Middle frontal gyrus (tissue), 1 donor: ENCODE data around the gene MMP28.
"Not testable (repeated sequence)": the region's sequence is repeated elsewhere in the genome, so short reads cannot be mapped to it uniquely, and the experiment has no call there.

Experiments used
- DNase-seq: peaks from one replicate; pipeline ENCODE4 v3.0.0-alpha.2; 2015; ENCODE audit warnings: low spot score; ENCODE audit errors: extremely low spot score

The MMP28 gene

DNA sequence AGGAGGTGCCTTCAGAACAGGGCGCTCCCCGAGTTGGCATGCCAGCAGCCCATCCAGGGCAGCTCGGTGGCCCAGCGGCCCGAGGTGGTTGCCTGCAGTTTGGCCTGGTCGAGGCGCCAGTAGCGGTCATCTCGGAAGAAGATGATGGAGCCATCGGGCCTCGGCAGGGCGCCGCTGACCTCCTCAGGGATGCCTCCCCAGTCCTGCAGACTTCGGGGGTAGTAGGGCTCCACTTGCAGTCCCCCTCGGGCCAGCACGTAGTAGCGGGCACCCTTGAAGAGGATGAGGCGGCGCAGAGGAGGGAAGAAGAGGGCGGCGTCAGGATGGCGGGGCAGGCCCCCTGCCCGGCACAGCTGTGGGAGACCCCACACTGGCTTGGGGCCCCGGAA is 29.0 kb downstream of the MMP28 start:
- no peak for DNase-seq

- DNase-seq: no peak
These were observed 29.5 kb downstream of the MMP28 start for GRCh38 chr17:35765756-35766488.

- no peak for DNase-seq
These were observed 30.2 kb downstream of the MMP28 start for GRCh38 chr17:35765086-35765710.

DNA sequence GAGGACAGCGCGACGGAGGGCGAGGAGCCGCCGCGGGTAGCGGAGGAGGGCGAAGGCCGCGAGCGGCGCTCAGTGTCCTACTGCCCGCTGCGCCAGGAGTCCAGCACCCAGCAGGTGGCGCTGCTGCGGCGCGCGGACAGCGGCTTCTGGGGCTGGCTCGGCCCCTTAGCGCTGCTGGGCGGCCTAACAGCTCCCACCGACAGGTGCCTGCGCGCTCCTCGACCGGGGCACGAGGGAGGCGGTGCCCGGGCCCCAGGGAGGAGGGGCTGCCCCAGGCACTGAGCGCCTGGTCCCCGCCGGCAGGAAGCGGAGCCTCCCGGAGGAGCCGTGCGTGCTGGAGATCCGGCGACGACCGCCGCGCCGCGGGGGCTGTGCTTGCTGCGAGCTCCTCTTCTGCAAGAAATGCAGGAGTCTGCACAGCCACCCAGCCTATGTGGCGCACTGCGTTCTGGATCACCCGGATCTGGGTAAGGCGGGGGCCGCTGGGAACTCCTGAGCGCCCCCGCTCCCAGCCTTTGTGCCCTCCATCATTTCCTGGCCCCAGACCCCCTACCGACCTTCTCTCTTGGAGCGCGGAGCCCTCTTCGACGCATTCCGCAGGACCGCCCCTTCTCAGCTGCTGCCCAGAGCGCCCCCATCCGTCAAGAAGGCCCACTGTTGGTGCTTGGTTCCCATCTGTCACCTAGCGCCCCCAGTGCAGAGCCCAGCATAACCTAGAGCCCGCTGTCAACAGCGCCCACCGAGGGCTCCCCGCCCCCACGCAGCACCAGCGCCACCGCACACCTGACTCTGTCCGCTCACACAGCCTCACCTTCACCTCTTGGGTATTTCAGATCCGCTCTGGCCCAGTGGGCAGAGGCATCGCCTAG is 31.1 kb downstream of the MMP28 start:
- peak; percentile 82 for DNase-seq

DNA sequence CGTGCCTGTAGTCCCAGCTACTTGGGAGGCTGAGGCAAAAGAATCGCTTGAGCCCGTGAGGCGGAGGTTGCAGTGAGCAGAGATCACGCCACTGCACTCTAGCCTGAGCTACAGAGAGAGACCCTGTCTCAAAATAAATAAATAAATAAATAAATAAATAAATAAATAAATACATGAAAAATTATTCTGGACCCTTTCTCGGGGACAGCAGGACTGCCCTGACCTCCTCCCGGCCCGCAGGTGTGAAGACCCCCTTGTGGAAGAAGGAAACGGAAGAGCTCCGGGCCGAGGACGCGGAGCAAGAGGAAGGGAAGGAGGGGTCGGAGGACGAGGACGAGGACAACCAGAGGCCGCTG is 31.7 kb downstream of the MMP28 start:
- DNase-seq: no peak

GRCh38 chr17:35761601-35762000 is 33.8 kb downstream of the MMP28 start:
- no peak for DNase-seq

- DNase-seq: no peak
These were observed 34.9 kb downstream of the MMP28 start, which contains the start of gene C17orf50 for GRCh38 chr17:35760587-35760986. Gene C17orf50, plus strand, starts transcription at chr17:35760887. Its CDS starts 55 bp downstream, at chr17:35760942.

DNA sequence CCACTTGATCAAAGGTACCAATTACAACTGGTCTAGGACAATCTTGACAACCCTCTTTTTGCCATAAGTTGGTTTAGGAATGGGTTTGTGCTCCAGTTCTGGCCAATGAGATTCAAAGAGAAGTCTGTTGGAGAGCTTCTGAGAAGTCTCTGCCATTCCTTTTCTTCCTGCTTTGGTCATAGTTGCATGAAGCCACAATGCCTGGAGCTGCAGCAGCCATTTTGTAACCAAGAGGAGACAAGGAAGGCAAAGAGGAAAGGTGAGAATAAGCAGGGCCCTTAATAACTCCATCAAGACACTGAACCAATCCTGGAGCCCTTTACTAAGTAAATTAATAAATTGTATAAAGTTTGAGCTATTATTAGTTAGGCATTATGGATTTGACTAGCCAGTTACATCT is 38.2 kb downstream of the MMP28 start:
- DNase-seq: no peak

- no peak for DNase-seq
These were observed 42.3 kb downstream of the MMP28 start, which contains the start of gene GAS2L2 for GRCh38 chr17:35752945-35753764. Gene GAS2L2, minus strand, starts transcription at chr17:35753239. Its CDS starts 389 bp downstream, at chr17:35752850.

- no peak for DNase-seq
These were observed 43.0 kb downstream of the MMP28 start for GRCh38 chr17:35752471-35752870.

DNA sequence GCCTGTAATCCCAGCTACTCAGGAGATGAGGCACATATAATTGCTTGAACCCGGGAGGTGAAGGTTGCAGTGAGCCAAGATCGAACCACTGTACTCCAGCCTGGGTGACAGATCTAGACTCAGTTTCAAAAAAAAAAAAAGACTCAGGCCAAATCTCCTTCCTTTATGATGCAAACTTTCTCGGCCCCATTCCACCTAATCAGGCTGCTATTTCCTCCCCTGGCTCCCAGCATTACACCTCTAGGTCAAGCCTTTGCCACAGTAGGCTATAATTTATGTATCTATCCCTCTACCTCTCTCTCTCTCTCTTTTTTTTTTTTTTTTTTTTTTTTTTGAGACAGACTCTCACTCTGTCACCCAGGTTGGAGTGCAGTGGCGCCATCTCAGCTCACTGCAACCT is 43.9 kb downstream of the MMP28 start:
- DNase-seq: not testable (repeated sequence)

DNA sequence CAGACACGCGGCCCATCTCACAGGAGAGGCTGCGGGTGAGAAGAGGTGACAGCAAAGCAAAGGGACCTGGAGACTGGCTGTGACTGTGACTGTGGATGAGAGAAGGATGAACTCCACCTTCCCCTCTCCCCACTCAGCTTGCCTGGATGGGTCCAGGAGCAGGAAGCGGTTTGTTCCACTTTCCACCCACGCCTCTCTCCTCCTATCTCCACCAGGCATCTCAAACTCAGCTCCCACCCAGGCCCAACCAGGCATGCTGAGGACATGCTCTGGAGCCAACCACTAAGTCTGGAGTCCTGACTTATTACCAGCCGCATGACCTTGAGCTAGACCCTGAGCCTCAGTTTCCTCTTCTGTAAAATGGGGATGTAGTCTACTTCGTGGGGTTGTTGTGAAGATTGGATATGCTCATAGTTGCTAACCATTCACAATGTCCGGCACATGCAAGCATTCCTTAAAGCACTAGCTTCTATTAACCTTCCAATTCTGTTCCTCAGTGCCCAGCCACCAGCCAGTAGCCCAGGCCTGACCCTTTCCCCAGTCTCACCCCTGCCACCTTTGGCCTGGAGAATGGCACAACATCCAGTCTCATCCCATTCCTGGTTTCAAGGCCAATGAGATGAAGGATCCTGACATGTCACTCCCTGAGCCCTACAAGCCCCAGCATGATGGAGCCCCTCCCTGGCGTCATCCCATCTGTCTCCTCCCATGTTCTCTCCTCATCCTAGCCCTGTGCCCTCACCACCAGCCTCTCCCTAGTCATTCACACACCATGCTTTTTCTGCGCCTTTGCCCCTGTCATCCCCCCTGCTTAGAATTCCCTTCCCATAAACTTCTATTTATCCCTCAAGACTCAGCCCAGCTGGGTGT is 44.7 kb downstream of the MMP28 start:
- no peak for DNase-seq

DNA sequence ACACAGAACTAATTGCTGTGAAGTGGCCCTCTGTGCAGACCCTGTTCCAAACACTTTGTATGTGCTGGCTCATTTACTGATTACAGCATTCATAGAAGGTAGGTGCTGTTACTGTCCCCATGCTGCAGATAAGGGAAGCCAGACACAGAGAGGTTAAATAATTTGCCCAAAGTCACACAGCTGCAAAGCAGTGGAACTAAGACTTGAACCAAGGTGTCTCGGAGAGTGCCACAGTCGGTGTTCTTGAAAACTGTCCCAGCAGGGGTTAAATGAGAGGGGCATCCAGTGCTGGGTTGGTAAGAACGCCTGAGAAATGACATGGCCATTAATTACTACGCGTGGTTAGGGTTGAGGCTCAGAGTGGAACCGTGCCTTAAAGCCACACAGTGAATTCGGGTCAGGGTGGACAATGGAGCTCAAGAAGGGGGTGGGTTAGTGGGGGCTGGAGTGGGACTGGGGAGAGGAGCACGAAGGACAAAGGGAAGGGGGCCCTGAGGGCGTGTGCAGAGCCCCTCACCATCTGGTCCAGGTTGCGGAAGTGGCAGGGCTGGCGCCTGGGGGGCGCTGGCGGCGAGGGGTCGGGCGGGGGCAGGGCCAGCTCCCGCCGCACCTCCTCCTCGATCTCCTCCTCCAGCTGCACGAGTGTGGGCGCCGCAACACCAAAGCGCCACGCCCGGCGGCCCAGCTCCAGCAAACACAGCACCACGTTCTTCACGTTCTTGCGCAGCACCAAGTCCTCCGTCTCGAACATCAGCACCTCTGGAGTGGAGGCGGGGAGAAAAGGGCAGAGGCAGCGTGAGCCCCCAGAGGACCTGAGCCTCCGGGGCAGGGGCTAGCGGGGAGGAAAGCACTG is 45.7 kb downstream of the MMP28 start:
- DNase-seq: no peak

- DNase-seq: no peak
These were observed 46.5 kb downstream of the MMP28 start for GRCh38 chr17:35748979-35749378.

GRCh38 chr17:35748341-35748841 is 47.0 kb downstream of the MMP28 start:
- no peak for DNase-seq

GRCh38 chr17:35747540-35748017 is 47.9 kb downstream of the MMP28 start:
- DNase-seq: peak; percentile 72

GRCh38 chr17:35745749-35746320 is 49.6 kb downstream of the MMP28 start:
- no peak for DNase-seq

GRCh38 chr17:35745246-35745645 is 50.2 kb downstream of the MMP28 start:
- no peak for DNase-seq

DNA sequence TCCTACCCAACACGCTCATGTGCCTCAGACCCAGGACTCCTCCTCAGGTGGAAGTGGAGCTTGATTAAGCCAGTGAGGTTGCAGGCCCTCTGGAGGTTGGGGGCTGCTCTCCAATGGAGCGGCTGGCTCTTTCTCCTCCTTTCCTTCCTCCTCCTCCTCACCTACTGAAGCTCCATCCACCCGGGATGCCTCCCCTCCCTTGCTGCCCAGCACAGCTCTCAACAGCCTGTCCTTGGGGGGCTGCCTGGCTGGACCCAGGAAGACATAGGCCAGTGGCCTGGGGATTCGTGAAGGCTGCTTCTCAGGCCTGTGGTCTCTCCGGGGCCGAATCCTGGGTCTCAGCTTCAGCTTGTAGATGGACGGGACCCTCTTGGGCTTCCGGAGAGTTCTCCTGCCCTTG is 50.6 kb downstream of the MMP28 start:
- no peak for DNase-seq
